Transverse colon (tissue), 4 donors: ENCODE measurements around the gene GSG1. TPM values are rescaled to one million over a fixed set of nuclear protein-coding genes. Genes with fewer than 3 reads are reported as not detected.

Experiments
- DNase-seq: peaks from one replicate; pipeline ENCODE4 v3.0.0-alpha.2; 2019
- H3K27ac ChIP-seq, 4 donors: fragments of 200-600 bp; sonication (generic); 2 replicates each; pipeline ENCODE4 v1.5.1; 2016 to 2018; ENCODE audit warnings: inconsistent platforms in 4 of 4
- H3K27me3 ChIP-seq: fragments of 200-600 bp; sonication (generic); 2 replicates; pipeline ENCODE4 v1.5.1; 2017; ENCODE audit warnings: inconsistent platforms
- H3K36me3 ChIP-seq, 4 donors: fragments of 200-600 bp; sonication (generic); 2 replicates each; pipeline ENCODE4 v1.5.1; 2017 to 2019; ENCODE audit warnings: inconsistent platforms in 4 of 4
- H3K4me1 ChIP-seq, 4 donors: fragments of 200-600 bp; sonication (generic); 2 replicates each; pipeline ENCODE4 v1.5.1; 2017 to 2020; ENCODE audit warnings: inconsistent platforms in 4 of 4
- H3K4me3 ChIP-seq, 4 donors: fragments of 200-600 bp; sonication (generic); 1 replicate in 1 of 4; 2 replicates in 3 of 4; pipeline versions ENCODE4 v1.5.1 to v1.6.1; 2017 to 2019; ENCODE audit warnings: inconsistent platforms in 4 of 4
- H3K9me3 ChIP-seq, 2 donors: fragments of 200-600 bp; sonication (generic); 2 replicates each; pipeline ENCODE4 v1.5.1; 2017 to 2019; ENCODE audit warnings: inconsistent platforms in 2 of 2
- CTCF ChIP-seq, 5 experiments: fragments of 200-600 bp in 3 of 5; fragments of 450-650 bp in 2 of 5; sonication (generic) in 3 of 5; IDR thresholded peaks; 1 replicate in 2 of 5; 2 replicates in 3 of 5; pipeline ENCODE4 v1.5.1; 2016 to 2017; ENCODE audit warnings: antibody characterized with exemption in 5 of 5, inconsistent platforms in 3 of 5, mild to moderate bottlenecking in 2 of 5, moderate library complexity in 1 of 5
- EP300 ChIP-seq: sonication (generic); formaldehyde crosslinking; IDR thresholded peaks from one replicate; pipeline ENCODE4 v1.6.1; 2017; ENCODE audit warnings: antibody characterized with exemption, low read depth
- POLR2A ChIP-seq: fragments of 450-650 bp; IDR thresholded peaks from one replicate; pipeline ENCODE4 v1.6.1; 2016; ENCODE audit warnings: antibody characterized with exemption, mild to moderate bottlenecking, moderate library complexity
- POLR2AphosphoS5 ChIP-seq, 3 donors: sonication (generic); formaldehyde crosslinking; IDR thresholded peaks; one replicate each; pipeline ENCODE4 v1.6.1; 2016; ENCODE audit warnings: antibody characterized with exemption in 3 of 3
- WGBS, 2 donors: methylation state at CpG; one replicate each; pipeline ENCODE4 v1.1.5; 2018; ENCODE audit warnings: low coverage in 1 of 2; 5-methylcytosine and 5-hydroxymethylcytosine counted together
- in situ Hi-C, 4 donors: fragments of 200-750 bp; cut with MboI; loops; one replicate each; pipeline versions ENCODE4 v1.15.0 to v1.15.1; 2017; ENCODE audit warnings: low sequenced_read_pairs in 3 of 4, low pct_ligation_motif_present in 1 of 4, low pct_unique_long_range_greater_than_20kb in 1 of 4
- intact Hi-C: fragments of 100-400 bp; cut with DNase I; formaldehyde crosslinking; loops from one replicate; pipeline ENCODE4 v1.15.1; 2023; ENCODE audit warnings: low total_unique reads
- total RNA-seq, 4 donors: library from RNA; depleted of rRNA; stranded (reverse); fragments of >200 nt; gene quantifications; one replicate each; pipeline ENCODE4 v1.1.0, GENCODE V29; 2016

Gene GSG1
- total RNA-seq, 4 donors from 2014 or later: not detected

DNA sequence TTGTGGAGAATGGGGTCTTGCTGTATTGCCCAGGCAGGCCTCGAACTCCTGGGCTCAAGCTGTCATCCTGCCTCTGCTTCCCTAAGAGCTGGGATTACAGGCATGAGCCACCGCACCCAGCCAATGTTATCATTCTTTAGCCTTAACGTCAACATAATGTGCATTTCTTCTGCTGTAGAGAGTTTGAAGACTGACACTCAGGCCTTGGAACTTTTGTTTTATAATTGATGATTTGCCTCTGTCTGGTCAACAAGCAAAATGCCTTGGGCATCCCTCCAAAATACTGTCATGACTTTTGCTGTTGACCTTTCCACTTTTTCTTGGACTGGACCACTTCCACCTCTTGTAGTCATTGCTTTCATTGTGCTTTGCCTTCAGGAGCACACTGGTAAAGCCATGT lies 30.3 kb downstream of the GSG1 start:
- H3K4me3 ChIP-seq: no peak overlapping the region
- H3K9me3 ChIP-seq: no peaks in the 10 kb centered on the region
- 60 to 71% methylated on average over 1 to 3 of the region's 3 CpGs for WGBS, 2 donors
- no peaks in the 10 kb centered on the region for H3K27me3 ChIP-seq
- no peak for DNase-seq
- H3K4me1 ChIP-seq: no peaks in the 10 kb centered on the region
- in situ Hi-C loops (no loop called here), intact Hi-C loops (no loop called here)
- H3K36me3 ChIP-seq: no peaks in the 10 kb centered on the region
- H3K27ac ChIP-seq: no peak overlapping the region
- TF ChIP-seq EP300 (no peak), POLR2AphosphoS5 (IDR thresholded peaks at IDR 0.05) (no peak), POLR2A (no peak)

- Histone ChIP-seq H3K27me3 (no peaks in the 10 kb centered on the region), H3K36me3 (no peaks in the 10 kb centered on the region), H3K27ac (no peak overlapping the region), H3K9me3 (no peaks in the 10 kb centered on the region), H3K4me1 (no peaks in the 10 kb centered on the region), H3K4me3 (no peak overlapping the region)
- intact Hi-C loops: no loop called here
- DNase-seq: no peak
- in situ Hi-C loops: no loop called here
- TF ChIP-seq EP300 (no peak), POLR2AphosphoS5 (IDR thresholded peaks at IDR 0.05) (no peak), CTCF (IDR thresholded peaks at IDR 0.05) (no peak), POLR2A (no peak)
- WGBS, 2 donors: 81 to 82% methylated on average over 7 to 10 of the region's 10 CpGs
Measured at GRCh38 chr12:13071305-13072280, 31.9 kb downstream of the GSG1 start.

DNA sequence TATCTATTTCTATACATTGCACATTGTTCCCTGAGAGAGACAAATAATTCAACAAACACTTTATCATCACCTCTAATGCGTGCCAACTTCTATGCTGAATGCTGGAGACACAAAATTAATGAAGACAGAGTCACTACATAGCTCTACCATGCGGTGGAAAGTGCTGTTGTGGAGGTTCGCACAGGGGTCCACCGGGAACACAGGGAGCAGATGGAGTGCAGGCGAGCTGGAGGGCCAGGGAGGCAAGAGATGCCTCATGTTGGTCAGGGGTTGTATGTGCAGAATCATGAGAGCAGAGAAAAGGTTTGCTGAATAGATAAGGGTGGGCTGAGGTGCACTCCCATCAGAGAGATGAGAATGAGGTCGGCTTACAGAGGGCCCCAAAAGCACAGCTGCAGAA lies 34.1 kb downstream of the GSG1 start:
- Histone ChIP-seq H3K9me3 (no peaks in the 10 kb centered on the region), H3K4me3 (no peak overlapping the region), H3K27me3 (no peaks in the 10 kb centered on the region), H3K4me1 (no peaks in the 10 kb centered on the region), H3K36me3 (no peaks in the 10 kb centered on the region), H3K27ac (no peak overlapping the region)
- 84% methylated on average over 6 of the region's 6 CpGs; no CpG with 5 or more reads in 1 of the 2 donors for WGBS, 2 donors
- no peak for TF ChIP-seq EP300
- no peak for TF ChIP-seq CTCF (IDR thresholded peaks at IDR 0.05)
- TF ChIP-seq POLR2AphosphoS5 (IDR thresholded peaks at IDR 0.05): no peak
- no peak for TF ChIP-seq POLR2A
- intact Hi-C loops (no loop called here), in situ Hi-C loops (no loop called here)
- no peak for DNase-seq

DNA sequence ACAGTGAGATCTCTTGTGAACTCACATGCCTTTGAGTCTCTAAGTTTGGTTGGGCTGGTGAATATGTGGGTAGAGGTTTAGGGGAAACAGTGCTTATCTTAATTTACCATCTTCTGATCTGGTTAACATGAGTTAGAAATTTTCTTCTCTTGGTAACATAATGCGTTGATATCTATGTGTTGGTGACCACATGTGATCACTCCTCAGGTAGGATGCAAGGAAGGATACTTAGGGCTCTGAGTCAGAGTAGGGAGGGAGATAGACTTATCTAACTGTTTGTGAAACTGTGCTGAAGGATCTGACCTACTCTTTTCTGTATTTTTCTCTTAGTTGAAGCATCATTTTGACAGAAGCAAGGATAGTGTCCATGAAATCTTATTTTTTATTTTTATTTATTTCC lies 36.1 kb downstream of the GSG1 start:
- H3K36me3 ChIP-seq: no peaks in the 10 kb centered on the region
- no peak for DNase-seq
- H3K4me3 ChIP-seq: no peak overlapping the region
- WGBS, 2 donors: 91 to 93% methylated on average over 1 of the region's 1 CpG
- no peaks in the 10 kb centered on the region for H3K4me1 ChIP-seq
- H3K9me3 ChIP-seq: no peaks in the 10 kb centered on the region
- H3K27ac ChIP-seq: no peak overlapping the region
- no peak for TF ChIP-seq CTCF (IDR thresholded peaks at IDR 0.05)
- no peak for TF ChIP-seq EP300
- no peak for TF ChIP-seq POLR2A
- TF ChIP-seq POLR2AphosphoS5 (IDR thresholded peaks at IDR 0.05): no peak
- intact Hi-C loops: no loop called here
- no peaks in the 10 kb centered on the region for H3K27me3 ChIP-seq
- in situ Hi-C loops: no loop called here
